Adrenal gland (tissue), 12 donors: ENCODE measurements around the gene ZNF467. TPM values are rescaled to one million over a fixed set of nuclear protein-coding genes. Genes with fewer than 3 reads are reported as not detected.

ENCODE experiments used
- DNase-seq, 7 donors: peaks; one replicate each; pipeline ENCODE4 v3.0.0-alpha.2; 2019 to 2020
- H3K27ac ChIP-seq, 5 donors: fragments of 200-600 bp; sonication (generic) in 4 of 5; 1 replicate in 3 of 5; 2 replicates in 2 of 5; pipeline versions ENCODE4 v1.5.1 to v1.8.0; 2016 to 2020; ENCODE audit warnings: mild to moderate bottlenecking in 1 of 5
- H3K27me3 ChIP-seq: fragments of 200-600 bp; 2 replicates; pipeline ENCODE4 v1.8.0; 2021
- H3K36me3 ChIP-seq, 2 donors: fragments of 200-600 bp; replicated peaks in 1 of 2; 1 replicate in 1 of 2; 2 replicates in 1 of 2; pipeline versions ENCODE4 v1.5.1 to v1.8.0; 2018 to 2022
- H3K4me1 ChIP-seq, 2 donors: fragments of 200-600 bp; replicated peaks in 1 of 2; 1 replicate in 1 of 2; 2 replicates in 1 of 2; pipeline versions ENCODE4 v1.5.1 to v1.8.0; 2018 to 2021
- H3K4me3 ChIP-seq, 4 donors: fragments of 200-600 bp; sonication (generic) in 3 of 4; one replicate each; pipeline ENCODE4 v1.5.1; 2016 to 2018
- H3K9me3 ChIP-seq, 3 donors: fragments of 200-600 bp; sonication (generic) in 1 of 3; replicated peaks in 1 of 3; 1 replicate in 2 of 3; 2 replicates in 1 of 3; pipeline versions ENCODE4 v1.5.1 to v1.8.0; 2016 to 2021
- POLR2A ChIP-seq, 2 donors: fragments of 450-650 bp; IDR thresholded peaks; one replicate each; pipeline ENCODE4 v1.6.1; 2017; ENCODE audit warnings: antibody characterized with exemption in 2 of 2, mild to moderate bottlenecking in 2 of 2, moderate library complexity in 1 of 2
- WGBS, 4 donors: extraction: QIAGEN DNeasy Blood & Tissue Kit in 2 of 4; methylation state at CpG; one replicate each; pipeline versions ENCODE4 v1.1.5 to v1.1.7; 2013 to 2017; 5-methylcytosine and 5-hydroxymethylcytosine counted together
- intact Hi-C, 2 donors: fragments of 100-400 bp; cut with DNase I; formaldehyde crosslinking; loops; one replicate each; pipeline versions ENCODE4 v1.14.1 to v1.15.0; 2022 to 2023
- polyA plus RNA-seq, 3 donors: library from polyadenylated mRNA; stranded (reverse); fragments of 200-250 nt in 2 of 3; fragments of 350-450 nt in 1 of 3; fragmentation: Illumina TruSeq in 1 of 3; extraction: RNeasy Lipid Tissue Mini Kit (QIAGEN cat#74804) in 1 of 3; gene quantifications; one replicate each; pipeline ENCODE4 v1.2.3, GENCODE V29; 2013 to 2014
- total RNA-seq, 9 donors: library from RNA; depleted of rRNA in 4 of 9; stranded (reverse); fragments of >200 nt in 4 of 9; fragments of 120-200 nt in 1 of 9; fragmentation: NEBNext Ultra II Directional in 1 of 9; extraction: Animal tissue kit (Norgen Biotek cat#: 25700) in 1 of 9; gene quantifications; one replicate each; pipeline versions ENCODE4 v1.1.0 to v1.2.4, GENCODE V29; 2013 to 2023
- TF ChIP-seq, protein P1 (sequence below), 6 experiments: fragments of 450-650 bp in 4 of 6; fragments of 200-600 bp in 2 of 6; sonication (generic) in 1 of 6; IDR thresholded peaks; 1 replicate in 5 of 6; 2 replicates in 1 of 6; pipeline versions ENCODE4 v1.5.1 to v1.8.0; 2016 to 2021; ENCODE audit warnings: antibody characterized with exemption in 6 of 6, mild to moderate bottlenecking in 2 of 6, moderate library complexity in 1 of 6
- donor health status: healthy with polysubstance abuse.
- donor health status: Bipolar disorder and iron deficiency.
- donor health status: DM: yes; HTN: yes; CAD: no.
- donor health status: DM: no; HTN: no; CAD: no.
- donor health status: DM: no; HTN: no; CAD: no.
- donor health status: DM: yes; HTN: yes; CAD: no.

The ZNF467 gene
- total and polyA plus RNA-seq, 12 donors, result 1.2 to 44.2 (median 18.6) TPM

DNA sequence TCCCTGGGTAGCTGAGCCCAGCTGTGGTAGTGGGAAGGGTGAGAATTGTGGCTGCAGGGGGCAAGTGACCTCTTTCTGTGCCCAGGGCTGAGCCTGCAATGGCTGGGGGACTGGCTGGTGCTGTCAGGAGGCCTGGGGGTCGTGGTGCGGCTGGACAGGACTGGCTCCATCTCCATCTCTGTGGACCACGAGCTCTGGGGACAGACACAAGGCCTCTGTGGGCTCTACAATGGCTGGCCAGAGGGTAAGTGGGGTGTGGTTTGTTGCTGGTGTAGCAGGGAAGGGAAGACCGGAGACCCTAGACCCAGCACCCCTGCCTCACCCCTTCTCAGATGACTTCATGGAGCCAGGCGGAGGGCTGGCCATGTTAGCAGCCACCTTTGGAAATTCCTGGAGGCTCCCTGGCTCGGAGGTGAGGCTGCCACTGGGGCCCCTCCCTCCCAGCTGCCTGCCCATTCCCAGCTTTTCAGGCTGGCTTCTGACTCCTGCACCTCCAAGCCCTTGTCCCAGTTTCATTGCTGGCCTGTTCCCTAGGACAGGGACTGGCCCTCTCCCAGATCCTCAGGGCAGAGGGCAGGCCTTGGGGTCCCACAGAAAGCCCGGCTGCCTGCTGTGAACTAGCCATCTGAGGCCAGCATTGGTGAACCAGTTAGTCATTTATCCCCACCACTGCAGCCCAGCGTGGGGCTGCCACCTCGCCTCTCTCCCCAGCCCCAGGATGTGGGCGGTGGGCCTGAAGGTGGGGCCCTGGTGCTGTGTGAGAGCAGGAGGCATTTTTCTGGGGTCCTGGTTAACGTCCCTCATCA lies 5.5 kb upstream of the ZNF467 start:
- TF ChIP-seq, protein P1, sequence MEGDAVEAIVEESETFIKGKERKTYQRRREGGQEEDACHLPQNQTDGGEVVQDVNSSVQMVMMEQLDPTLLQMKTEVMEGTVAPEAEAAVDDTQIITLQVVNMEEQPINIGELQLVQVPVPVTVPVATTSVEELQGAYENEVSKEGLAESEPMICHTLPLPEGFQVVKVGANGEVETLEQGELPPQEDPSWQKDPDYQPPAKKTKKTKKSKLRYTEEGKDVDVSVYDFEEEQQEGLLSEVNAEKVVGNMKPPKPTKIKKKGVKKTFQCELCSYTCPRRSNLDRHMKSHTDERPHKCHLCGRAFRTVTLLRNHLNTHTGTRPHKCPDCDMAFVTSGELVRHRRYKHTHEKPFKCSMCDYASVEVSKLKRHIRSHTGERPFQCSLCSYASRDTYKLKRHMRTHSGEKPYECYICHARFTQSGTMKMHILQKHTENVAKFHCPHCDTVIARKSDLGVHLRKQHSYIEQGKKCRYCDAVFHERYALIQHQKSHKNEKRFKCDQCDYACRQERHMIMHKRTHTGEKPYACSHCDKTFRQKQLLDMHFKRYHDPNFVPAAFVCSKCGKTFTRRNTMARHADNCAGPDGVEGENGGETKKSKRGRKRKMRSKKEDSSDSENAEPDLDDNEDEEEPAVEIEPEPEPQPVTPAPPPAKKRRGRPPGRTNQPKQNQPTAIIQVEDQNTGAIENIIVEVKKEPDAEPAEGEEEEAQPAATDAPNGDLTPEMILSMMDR (IDR thresholded peaks at IDR 0.05), result no peak
- no peak for TF ChIP-seq POLR2A (IDR thresholded peaks at IDR 0.05)
- Histone ChIP-seq H3K9me3 (no peaks in the 10 kb centered on the region), H3K36me3 (no peaks in the 10 kb centered on the region), H3K4me3 (no peak overlapping the region), H3K4me1 (peaks cover 0 to 6% of the 10 kb centered on the region in 2 donors), H3K27me3 (no peaks in the 10 kb centered on the region), H3K27ac (no peak overlapping the region)
- no peak for DNase-seq
- WGBS, 4 donors, result 63 to 85% (median 75%) methylated on average over 4 to 11 of the region's 11 CpGs
- intact Hi-C loops, result no loop called here

DNA sequence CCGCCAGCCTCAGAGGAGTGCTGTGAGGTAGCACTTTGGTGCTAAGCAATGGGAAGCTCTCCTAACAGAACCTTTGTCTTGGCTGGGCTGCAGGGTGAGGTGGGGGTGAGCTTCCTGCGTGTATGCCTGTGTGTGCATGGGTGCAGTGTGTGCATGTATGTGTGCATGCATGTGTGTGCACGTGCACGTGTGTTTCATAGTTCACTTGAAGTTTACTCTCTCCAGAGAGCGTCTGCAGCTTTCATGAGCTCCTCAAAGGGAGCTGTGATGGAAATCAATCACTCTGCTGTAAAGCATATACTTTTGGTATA lies 4.9 kb upstream of the ZNF467 start:
- no peak for TF ChIP-seq POLR2A (IDR thresholded peaks at IDR 0.05)
- TF ChIP-seq, protein P1 (IDR thresholded peaks at IDR 0.05), result no peak
- Histone ChIP-seq H3K36me3 (no peaks in the 10 kb centered on the region), H3K27me3 (no peaks in the 10 kb centered on the region), H3K9me3 (no peaks in the 10 kb centered on the region), H3K4me1 (peaks cover 0 to 6% of the 10 kb centered on the region in 2 donors), H3K27ac (no peak overlapping the region), H3K4me3 (no peak overlapping the region)
- 36 to 66% (median 56%) methylated on average over 2 to 5 of the region's 5 CpGs for WGBS, 4 donors
- no peak for DNase-seq
- intact Hi-C loops, result no loop called here

DNA sequence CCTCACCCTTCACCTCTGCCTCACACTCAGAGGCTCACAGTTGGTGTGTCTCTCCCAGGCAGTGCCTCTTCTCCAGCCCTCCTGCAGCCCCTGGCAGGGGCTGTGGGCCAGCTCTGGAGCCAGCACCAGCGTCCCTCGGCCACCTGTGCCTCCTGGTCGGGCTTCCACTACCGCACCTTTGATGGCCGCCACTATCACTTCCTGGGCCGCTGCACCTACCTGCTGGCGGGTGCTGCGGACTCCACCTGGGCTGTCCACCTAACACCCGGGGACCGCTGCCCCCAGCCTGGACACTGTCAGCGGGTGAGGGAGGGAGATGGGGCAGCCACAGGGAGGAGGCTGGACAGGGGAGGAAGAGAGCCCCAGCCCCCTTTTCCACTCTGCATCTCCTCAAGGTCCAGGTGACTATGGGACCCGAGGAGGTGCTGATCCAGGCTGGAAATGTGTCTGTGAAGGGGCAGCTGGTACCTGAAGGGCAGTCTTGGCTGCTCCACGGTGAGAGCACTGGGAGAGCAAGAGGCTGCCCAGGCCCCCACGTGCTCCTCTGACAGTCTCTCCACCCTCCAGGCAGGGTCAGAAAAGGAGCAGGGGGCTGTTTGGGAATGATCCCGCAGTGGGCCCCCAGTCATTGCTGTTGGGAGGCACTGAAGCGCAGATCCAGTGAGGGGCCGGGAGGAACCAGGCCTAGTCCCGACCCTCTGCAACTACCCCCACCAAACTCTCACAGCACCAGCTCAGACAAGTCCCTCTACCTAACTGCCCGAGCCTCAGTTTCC lies 4.4 kb upstream of the ZNF467 start:
- no peak overlapping the region for H3K4me3 ChIP-seq
- H3K9me3 ChIP-seq, result no peaks in the 10 kb centered on the region
- peaks cover 0 to 6% of the 10 kb centered on the region in 2 donors for H3K4me1 ChIP-seq
- intact Hi-C loops, result no loop called here
- TF ChIP-seq, protein P1 (IDR thresholded peaks at IDR 0.05), result no peak
- no peak for TF ChIP-seq POLR2A (IDR thresholded peaks at IDR 0.05)
- peak overlapping the region in 1 of 5 donors; percentile 81 for H3K27ac ChIP-seq
- DNase-seq, result no peak
- WGBS, 4 donors, result 69 to 82% (median 76%) methylated on average over 5 to 19 of the region's 19 CpGs
- no peaks in the 10 kb centered on the region for H3K36me3 ChIP-seq
- H3K27me3 ChIP-seq, result no peaks in the 10 kb centered on the region

DNA sequence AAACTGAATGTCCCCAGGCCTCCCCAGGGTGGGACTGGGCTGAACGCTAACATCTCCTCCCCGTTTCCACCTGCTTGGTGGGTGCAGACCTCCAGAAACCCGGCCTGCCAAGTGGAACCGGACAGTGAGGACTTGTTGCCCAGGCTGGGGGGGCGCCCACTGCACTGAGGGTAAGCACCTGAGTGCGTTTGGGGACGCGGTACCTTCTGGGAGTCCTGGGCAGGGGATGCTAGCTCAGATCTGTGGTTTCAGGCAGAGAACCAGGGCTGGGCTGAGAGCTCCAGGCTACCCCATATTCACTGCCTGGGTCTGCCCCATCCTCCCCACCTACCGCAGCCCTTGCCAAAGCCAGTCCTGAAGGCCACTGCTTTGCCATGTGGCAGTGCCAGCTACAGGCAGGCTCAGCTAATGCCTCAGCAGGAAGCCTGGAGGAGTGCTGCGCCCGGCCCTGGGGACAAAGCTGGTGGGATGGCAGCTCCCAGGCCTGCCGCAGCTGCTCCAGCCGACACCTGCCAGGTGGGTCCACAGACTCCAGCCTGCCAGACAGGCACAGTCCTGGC lies 3.5 kb upstream of the ZNF467 start:
- Histone ChIP-seq H3K4me3 (no peak overlapping the region), H3K27me3 (no peaks in the 10 kb centered on the region), H3K36me3 (no peaks in the 10 kb centered on the region), H3K9me3 (no peaks in the 10 kb centered on the region), H3K27ac (peak overlapping the region in 1 of 5 donors; percentile 81), H3K4me1 (peaks cover 4 to 6% of the 10 kb centered on the region in 2 donors)
- intact Hi-C loops, result no loop called here
- 43 to 68% (median 62%) methylated on average over 2 to 13 of the region's 13 CpGs for WGBS, 4 donors
- TF ChIP-seq POLR2A (IDR thresholded peaks at IDR 0.05), result no peak
- TF ChIP-seq, protein P1 (IDR thresholded peaks at IDR 0.05), result no peak
- DNase-seq, result peak in 5 of 7 donors; percentile 47 to 64 (median 54)
